Activated T-cell treated with anti-CD3 and anti-CD28 coated beads for 4 hours (primary cell): ENCODE data around the gene CAMK2G.
A peak's percentile ranks its signal among the peaks of the same experiment; 100 is the strongest.
"Not testable (repeated sequence)": the region's sequence is repeated elsewhere in the genome, so short reads cannot be mapped to it uniquely, and the experiment has no call there.

ENCODE experiments used
- DNase-seq: peaks from one replicate; pipeline ENCODE4 v3.0.0-alpha.2; 2020

Gene CAMK2G

DNA sequence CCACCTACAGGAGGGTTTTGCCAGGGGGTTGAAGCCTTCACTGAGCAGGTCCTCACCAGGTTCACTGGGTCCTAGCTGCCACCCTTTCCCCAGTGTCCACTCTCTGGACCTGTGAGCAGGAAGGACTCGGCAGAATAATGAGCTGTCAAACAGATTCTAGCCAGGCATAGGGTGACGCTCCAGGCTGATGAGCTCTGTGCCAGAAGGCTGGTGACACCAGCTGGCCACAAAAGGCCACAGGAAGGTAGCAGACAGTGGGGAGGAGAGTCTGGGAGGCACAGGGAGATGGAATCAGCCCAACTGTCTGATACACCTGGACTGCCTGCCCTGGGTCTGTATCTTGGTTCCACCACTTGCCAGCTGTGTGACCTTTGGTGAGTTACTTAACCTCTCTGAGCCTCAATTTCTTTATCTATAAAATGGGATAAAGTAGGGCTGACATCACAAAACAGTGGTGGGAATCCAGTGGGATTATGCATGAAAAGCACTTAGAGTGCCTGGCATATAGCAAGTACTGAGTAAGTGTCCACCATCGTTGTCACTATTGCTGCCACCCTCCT is 36.3 kb downstream of the CAMK2G start:
- DNase-seq: no peak

DNA sequence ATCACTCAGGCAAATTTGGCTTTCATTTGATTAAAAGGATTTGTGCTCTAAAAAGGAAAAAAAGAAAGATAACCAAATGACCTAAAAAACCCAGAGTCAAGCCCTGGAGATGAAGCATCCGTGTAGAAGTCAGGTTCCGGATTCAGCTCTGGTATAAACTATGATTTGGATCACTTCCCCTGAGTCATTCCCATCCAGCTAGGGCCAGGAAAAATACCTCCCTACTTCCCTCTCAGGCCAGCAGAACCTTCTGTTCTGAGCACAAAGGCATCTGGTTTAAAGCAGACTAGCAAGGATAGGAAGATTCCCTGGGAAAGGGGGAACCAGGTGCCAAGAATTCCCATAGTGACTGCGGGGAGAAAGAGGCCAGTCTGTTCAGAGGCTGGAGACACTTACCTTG is 37.3 kb downstream of the CAMK2G start:
- no peak for DNase-seq

DNA sequence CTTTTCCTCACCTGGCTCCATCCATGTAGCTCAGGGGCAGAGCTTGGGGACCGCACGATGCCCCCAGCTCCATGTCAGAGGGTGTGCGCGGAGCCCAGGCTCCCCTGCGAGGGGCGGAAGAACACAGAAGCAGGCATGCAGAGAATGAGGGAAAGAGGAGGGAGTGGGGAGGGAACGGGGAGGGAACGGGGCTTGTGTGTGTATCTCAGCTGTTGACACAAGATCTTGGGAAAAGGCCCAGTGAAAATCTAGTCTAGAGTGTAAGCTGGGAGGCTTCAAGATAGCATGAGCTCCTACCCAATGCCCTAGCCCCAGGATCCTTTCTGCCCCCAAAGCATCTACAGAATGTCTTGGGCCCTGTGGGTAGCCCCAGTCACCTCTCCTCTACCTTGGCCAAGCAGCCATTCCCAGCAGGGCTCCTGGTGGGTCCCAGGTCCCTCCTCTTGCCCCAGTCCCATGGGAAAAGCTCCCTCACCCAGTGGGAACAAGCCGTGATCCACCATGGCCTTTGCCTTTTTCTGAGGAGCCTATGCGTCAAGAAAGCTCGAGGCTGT is 37.9 kb downstream of the CAMK2G start:
- no peak for DNase-seq

DNA sequence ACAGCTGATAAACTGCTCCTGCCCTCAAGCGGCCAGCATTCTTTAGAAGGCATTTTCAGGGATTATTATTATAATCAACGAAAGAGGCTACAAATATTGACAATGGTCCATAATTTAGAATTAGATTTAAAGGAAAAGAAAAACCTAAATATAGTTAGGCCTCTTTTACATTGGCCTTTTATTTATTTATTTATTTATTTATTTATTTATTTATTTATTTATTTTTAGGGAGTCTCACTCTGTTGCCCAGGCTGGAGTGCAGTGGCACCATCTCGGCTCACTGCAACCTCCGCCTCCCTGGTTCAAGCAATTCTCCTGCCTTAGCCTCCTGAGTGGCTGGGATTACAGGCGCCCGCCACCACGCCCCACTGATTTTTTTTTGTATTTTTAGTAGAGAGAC is 45.3 kb downstream of the CAMK2G start:
- not testable (repeated sequence) for DNase-seq

DNA sequence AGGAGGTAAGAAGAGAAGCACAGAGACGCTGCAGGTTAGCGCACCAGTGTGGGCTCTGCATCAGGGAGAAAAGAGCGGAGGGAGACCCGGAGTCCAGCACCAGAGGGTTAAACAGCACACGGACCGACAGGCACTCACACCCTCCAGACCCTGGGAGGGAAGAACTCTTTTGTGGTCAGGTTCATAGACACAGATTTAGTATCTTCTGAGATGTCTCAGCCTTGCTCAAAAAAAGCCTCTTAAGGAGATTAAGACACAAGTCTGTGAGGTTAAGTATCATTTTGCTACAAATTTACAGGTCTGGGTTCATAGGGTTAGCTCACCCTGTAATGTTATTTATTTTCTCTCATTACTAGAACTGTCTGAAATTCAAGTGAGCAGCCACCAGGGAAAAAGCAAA is 46.2 kb downstream of the CAMK2G start:
- no peak for DNase-seq

DNA sequence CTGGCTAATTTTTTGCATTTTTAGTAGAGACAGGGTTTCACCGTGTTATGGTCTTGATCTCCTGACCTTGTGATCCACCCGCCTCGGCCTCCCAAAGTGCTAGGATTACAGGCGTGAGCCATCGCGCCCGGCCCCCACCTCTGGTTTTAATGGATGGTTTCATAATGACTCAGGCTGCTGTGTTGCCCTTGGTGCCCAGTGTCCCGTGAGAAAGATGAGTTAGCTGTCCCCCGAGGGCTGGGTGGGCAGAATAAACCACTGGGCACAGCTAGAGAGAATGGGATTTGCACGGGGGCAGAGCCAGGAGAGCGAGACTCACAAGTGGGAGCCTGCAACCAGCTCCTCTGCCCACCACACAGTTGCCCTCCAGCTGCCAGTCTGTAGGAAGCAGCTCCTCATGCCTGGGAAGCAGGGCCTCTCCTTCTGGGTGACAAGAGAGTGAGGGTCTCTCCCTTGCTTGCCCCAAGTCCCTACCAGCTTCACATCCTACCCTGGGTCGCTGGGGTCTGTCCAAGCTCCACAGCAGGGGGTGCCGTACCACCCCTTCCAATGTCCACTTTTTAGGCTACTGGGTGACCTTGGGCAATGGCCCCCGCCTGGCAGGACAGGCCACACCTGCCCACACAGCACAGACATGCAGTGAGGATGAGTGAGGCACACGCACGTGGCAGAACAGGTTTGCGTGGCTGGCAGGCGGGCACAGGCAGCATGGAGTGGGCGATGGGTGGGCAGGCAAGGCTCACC is 46.8 kb downstream of the CAMK2G start:
- no peak for DNase-seq

DNA sequence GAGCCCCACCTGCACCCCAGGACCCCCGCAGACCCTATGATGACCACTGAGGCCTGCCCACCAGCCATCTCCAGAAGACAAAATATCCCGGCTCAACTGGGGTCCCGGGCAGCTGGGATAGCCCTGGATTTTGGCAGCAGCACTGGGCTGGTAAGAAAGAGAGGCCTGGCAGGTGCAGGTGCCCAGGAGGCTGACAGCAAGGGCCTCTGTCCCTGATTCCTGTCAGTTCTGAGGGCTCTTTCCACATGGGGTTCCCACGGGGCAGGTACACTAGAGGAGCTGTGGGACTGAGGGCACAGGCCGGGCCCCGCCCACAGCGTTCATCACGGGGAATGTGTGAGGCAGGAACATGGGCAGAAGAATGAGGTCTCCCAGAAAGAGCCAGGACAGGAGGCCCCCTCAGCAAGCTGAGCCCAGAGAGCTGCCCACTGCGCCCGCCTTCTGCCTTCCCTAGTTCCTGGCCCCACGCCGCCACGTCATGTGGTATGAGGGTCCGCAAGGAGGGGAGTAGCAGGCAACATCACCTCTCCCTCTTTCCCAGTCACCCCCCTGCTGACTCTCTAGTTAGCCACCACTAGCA is 50.1 kb downstream of the CAMK2G start:
- no peak for DNase-seq

DNA sequence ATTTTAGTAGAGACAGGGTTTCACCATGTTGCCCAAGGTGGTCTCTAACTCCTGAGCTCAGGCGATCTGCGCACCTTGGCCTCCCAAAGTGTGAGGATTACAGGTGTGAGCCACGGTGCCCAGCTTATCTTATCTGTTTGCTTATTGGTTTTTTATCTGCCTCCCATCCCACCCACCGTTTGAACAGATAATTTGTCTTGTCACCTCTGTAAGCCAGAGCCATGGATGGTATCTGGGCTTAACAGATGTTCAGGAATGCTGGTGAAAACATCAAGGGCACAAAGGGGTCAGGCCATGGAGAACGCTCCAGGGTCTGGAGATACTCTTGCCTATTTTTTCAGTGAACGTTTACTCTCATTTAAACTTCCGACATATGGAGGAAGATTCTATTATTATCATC is 51.0 kb downstream of the CAMK2G start:
- DNase-seq: no peak

DNA sequence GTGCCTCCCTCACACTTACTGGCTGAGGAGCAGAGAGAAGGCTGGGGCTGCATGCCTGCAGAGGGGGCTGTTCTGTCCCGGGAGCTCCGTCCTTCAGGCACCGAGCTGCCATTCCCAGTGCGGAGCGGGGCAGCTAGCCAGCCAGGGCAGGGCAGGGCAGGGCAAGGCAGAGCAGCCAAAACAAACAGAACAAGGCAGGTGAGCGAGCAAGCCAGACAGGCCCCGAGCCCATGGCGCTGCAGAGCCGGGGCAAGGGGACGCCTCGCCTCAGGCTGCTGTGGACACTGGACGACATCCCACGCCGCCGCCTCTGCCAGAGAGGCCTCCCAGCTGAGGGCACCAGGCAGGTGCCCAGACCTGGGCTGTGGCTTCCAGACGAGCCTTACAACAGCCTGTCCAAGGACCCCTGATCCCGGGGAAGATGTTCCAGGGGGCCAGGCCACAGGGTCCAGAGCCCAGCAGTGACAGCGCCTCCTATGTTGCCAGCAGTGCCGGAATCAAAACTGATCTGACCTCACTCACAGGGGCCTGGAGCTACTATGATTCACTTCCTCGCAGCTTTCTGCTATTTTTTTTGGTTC is 54.8 kb downstream of the CAMK2G start:
- no peak for DNase-seq

DNA sequence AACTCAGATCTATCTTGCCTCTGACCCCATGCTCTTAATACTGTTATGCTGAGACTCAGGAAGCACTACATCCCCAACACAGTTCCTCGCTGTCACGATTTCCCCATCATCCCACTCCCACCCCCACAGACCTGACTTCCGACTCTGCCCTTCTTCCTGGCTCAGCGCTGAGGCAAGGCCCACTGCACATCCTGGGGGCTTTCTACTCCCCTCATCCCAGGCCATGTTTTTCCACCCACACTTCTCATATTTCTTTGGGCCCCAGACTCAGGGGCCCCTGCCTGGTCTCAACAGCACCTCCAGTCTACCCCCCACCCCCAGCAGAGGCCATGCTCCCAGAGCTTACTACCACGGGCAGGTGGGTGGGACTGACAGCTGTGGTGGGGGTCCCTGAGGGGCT is 55.3 kb downstream of the CAMK2G start:
- DNase-seq: no peak

DNA sequence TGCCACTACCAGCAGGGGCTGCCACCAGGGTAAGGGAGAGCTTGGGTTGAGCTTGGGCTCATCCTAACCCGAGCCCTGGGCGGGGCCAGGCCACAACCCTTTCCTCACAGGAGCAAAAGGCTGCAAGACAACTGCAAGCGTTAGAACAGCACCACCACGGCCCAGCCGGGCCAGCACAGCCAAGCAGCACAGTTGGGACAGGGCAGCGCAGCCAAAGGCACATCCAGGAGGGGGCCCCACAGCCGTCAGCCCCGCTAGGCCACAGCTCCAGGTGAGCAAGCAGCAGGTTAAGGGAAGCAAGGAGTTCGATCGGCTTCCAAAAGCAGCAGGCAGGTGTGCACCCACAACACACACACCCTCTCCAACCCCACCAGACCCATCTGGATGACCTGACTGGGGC is 56.0 kb downstream of the CAMK2G start:
- no peak for DNase-seq

DNA sequence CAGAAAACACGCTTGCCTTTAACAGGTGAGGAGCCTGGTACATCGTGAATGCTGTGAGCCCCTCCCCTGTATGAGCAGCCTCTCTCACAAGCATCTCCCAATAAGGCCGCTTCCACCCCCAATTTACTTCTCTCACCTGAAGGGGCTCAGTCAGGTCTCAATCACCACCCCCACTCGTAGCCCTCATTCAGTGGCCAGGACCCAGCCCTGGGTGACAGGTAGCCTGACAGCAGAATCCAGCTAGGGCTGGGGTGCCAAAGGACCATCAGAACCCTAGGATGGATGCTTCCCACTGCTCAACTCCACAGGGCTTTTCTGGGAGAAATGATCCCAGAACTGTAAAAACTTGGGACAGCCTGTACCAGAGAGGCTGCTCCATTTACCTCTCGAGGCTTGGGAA is 56.5 kb downstream of the CAMK2G start:
- no peak for DNase-seq

DNA sequence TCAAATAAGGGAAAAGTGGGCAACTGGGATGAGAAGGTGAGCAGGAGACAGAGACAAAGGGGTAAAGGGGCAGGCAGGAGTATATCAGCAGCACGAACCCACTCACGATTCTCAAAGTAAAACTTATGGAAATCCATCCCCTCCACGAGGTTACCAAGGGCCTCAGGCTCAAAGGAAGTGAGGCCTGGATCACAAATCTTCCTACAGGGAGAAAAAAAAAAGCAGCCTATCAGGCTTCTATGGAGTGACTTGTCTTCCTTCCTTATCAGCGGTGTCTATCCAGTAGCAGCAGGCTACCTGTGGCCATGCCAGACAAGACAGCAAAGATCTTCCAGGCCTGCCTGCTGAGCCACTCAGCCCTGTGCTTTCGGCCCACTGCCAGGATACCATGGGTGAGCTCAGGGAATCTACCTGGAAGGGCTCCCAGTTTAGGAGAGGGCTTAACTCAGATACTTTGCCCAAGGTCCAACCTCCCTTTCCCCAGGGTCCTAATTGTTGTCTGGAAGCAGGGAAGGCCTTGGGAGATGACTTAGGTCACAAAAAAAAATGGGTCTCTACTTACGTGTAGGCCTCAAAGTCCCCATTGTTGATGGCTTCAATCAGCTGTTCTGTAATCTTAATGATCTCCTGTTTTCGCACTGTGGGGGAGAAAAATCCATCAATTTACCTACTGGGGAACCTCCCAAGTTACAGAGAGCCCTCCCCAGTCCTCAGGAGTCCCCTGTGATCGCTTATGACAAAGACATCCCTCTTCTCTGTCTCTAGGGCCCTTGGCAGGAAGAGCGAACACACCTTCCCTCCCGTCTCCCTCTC is 57.2 kb downstream of the CAMK2G start:
- DNase-seq: no peak

DNA sequence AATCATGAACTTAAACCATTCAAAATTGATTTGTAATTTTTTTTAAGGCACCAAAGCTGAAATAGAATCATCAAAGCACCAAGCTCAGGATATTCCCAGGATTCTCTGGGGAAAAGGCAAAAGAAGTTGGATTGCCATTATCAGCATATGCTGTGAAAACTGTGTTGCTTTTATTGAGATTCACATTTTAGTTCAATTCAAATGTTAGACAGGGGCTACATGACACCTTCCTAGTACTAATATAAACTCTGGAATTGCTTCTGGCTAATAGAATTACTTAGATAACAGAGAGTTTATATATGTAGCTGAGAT is 58.7 kb downstream of the CAMK2G start:
- no peak for DNase-seq

DNA sequence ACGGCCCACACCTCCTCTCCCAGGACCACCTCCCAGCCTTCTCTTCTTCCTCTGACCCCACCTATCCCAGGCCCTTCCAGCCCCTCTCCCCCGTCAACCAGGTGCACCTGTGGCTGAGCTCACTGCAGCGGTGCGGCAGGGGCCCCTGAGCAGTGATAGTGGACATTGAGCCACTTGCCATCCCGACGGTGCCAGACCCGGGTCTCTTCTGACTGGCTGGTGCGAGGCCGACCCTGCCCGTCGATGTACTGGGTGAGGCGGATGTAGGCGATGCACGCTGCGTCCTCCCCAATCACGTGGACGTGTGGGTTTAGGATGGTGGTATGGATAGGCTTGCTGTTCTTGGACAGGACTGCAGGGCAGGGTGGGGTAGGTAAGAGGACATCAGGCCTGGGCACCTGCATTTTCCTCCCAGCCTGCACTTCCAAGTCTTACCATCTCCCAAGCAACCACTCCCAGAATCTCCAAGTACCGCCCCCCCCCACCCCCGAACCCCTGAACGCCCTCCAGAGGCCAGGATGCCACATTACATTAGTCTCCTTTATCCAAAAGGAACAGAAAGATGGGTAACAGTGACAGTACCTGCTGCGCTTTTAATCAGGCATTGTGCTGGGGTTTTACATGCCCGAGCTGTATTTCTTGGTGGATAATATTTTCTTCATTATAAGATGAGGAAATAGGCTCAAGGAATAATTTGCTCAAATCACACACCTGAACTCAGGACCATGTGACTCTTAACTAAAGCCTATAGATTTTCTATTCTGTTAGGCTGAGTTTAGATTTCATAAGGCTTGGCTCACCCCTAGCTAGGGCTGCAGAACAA is 59.2 kb downstream of the CAMK2G start:
- DNase-seq: no peak

DNA sequence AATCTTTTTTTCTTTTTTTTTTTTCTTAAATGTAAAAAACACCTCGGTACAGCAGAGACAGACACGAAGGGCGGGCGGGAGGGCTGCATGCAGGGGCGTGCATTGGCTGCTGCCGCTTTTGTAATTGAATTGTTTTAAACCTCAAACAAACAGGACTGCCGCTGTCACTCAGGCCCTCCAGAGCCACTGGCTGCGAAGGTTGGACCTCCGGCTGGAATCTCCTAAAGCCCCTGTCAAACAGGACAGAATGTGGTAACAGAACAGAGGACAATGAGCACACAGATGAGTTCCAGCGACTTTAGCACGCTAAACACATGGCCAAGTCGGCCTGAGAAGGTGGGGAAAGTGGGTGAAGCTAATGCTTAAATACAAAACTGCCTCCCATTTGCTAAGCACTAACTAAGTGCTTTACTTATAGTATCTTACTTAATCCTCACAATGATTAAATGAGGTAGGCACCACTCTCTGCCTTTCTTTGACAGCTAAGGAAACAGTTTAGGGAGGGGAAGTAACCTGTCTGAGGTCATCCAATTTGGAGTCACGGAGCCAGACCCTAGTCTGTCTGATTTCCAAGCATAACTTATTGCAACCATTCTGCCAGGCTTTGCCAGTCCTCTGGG is 60.0 kb downstream of the CAMK2G start:
- DNase-seq: no peak

DNA sequence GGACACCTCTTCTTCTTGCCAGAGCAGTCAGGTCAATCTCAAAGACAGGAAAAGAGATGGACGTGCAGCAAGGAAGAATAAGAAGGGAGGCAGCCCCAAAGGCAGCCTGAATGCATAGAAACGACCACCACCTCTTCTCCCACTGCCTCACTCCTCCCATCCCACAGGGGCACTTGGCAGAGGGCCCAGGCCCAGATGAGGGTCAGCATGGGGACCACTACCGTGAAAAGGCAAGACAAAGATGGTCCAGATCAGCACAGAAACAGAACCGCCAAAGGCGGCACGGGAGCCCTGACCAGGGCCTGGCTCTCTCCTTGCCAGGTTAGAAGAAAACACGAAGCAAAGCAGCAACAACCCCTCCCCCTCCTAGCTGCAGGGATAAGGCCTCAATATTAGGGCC is 61.0 kb downstream of the CAMK2G start:
- no peak for DNase-seq

DNA sequence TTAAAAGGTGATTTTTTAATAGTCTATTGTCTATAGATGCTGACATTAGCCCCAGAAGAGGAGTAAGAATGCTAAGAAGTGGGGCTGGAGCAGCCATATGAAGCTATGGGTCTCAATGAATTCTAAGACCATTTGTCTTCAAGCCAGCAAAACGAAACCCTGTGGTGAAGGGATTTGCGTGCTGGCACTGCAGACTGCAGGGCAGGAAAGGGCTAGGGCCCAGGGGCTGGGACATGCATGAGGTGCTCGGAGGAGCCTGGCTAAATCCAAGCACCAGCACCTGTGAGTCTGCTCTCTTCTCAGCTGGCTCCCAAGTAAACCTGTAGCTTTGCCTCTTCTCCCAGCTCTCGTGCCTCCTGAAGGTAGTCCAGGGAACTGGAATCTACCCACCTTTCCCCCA is 61.7 kb downstream of the CAMK2G start:
- DNase-seq: no peak

DNA sequence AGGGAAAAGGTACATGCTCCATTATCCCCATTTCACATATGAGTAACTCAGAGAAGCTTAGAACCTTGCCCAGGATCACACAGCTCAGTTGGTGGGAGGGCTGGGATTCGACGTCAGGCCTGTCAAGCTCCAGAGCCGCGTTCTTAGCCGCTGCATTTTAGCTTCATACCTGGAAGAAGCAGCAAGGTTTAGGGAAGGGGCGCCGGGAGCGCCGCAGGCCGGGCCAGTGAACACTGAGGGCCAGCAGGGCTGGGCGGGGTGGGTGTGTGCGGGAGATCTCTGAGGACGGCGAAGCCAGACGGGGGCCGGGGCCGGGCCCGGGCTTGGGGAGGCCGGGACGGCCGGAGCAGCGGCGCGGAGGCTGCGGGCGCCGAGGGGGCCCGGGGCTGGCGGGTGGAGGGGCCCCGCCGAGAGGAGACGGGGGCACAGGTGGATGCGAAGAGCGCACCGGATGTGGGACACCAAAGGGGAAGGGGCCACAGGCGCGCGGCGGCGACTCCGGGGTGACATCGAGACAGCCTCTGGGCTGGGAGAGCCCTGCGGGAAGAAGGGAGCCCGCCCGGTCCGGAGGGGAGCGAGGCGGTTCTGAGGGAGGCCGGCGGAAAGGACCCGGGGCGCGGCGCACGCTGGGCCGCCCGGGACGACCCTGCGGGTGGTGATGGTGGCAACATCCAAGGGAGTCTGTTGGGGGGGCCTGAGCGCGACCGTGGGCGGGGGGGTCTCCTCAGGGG is 63.5 kb downstream of the CAMK2G start:
- peak; percentile 25 for DNase-seq

DNA sequence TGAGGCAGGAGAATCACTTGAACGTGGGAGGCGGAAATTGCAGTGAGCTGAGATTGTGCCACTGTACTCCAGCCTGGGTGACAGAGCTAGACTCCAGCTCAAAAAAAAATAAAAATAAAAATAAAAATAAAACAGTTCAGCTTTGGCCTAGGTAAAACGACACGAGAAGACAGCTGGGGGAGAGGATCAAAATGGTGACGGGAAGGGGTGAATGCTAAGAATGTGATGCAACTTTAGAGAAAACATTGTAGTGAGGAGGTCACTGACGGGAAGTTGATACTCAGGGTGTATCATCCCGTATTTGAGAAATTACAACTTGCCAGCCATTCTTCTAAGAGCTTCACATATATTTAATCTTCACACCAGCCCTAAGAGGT is 64.0 kb downstream of the CAMK2G start:
- DNase-seq: no peak
